ENCODE results near the gene ADCY10. TPM values are rescaled to one million over a fixed set of nuclear protein-coding genes. Genes with fewer than 3 reads are reported as not detected.
"Not testable (repeated sequence)": the region's sequence is repeated elsewhere in the genome, so short reads cannot be mapped to it uniquely, and the experiment has no call there.

The ADCY10 gene
- total RNA-seq, 1 experiment from 2014 or later, result not detected

DNA sequence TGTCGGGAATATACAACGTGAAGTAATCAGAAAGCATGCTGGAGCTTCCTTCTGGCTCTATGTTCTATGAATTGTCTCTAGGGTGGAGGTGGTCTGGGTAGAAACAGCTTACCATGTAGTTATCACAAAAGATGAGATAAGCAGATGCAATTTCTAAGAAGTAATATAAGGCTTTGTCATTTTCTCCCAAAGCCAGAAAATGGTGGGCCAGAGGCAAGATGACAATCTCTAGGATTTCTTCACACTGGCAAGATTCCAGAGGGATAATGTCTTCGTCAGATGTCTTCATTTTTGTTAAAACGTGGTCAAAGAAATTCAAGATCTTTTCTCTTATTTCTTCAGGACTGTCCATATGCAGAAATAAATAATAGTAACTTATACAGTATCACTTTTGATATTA, 77.7 kb downstream of the ADCY10 start:
- no peak for DNase-seq (ENCODE audit: low read depth, low spot score)
- in situ Hi-C loops (cut with HindIII; ENCODE audit: low pct_unique_long_range_greater_than_20kb, low sequenced_read_pairs), result no loop called here

DNA sequence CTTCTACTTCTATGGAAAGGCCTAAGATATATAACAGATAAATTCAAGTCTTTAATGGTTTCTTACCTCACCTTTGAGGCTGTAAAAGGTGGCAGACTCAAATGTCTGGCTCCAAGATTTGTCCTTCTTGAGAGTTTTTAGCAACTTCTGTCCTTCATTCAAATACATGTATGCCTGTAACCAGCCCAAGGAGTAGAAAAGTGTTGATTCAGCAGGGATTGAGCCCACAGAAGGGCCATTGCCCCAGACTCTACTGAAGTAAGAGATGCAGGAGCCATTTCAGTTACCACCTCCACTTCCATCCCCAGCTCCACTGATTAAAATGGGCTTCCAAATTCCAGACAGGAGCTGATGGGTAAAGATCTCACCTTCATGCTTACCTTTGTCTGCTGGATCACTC, 80.0 kb downstream of the ADCY10 start:
- DNase-seq (ENCODE audit: low read depth, low spot score), result no peak
- in situ Hi-C loops (cut with HindIII; ENCODE audit: low pct_unique_long_range_greater_than_20kb, low sequenced_read_pairs), result no loop called here

DNA sequence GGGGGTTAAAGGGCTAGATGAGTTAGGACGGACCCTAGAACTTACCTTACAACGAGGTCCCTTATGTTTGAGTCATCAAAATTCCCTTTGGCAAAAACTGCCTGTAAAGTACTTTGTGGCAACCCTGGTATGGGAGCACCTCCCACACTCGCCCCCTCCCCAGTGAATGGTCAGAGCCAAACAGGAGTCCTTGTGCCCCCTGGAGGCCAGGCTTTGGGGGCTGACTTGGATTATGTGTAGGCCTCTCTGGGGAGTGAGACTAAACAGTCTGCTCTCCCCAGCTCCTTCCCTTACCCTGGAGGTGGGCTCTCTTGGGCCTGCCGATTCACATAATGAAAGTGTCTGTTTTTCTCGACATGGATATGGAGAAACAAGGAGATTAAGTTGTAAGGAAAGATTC, 81.2 kb downstream of the ADCY10 start:
- in situ Hi-C loops (cut with HindIII; ENCODE audit: low pct_unique_long_range_greater_than_20kb, low sequenced_read_pairs), result no loop called here
- no peak for DNase-seq (ENCODE audit: low read depth, low spot score)

DNA sequence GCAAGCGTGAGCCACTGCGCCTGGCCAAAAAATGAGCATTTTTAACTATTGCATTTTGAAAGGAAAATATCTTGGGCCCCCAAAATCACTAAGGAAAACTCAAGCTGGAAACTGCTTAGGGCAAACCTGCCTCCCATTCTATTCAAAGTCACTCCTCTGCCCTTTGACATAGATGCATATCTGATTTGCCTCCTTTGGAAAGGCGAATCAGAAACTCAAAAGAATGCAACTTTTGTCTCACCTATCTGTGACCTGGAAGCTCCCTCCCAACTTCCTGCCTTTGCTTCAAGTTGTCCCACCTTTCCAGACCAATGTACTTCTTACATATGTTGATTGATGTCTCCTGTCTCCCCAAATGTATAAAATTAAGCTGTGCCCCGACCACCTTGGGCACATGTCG, 83.3 kb downstream of the ADCY10 start:
- in situ Hi-C loops (cut with HindIII; ENCODE audit: low pct_unique_long_range_greater_than_20kb, low sequenced_read_pairs); DNase-seq (ENCODE audit: low read depth, low spot score): not testable (repeated sequence)

DNA sequence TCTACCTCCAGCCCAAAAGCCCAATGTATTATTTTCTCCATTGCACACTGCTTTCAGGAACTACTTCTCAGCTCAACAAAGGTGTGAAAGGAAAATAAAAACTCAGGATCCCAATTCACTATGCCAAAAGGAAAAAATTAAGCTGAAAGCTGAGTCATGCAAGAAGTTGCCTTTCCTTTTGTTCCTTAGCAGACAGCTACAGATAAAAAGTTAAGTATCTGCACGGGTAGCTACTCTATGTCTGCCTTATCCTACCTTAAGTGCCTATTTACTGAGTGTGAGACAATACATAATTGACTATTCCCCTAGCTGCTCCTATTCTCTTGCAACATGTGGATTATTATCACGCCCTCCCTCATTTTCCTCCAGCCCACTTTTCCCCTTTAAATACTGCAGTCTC, 84.1 kb downstream of the ADCY10 start:
- in situ Hi-C loops (cut with HindIII; ENCODE audit: low pct_unique_long_range_greater_than_20kb, low sequenced_read_pairs), result no loop called here
- no peak for DNase-seq (ENCODE audit: low read depth, low spot score)

DNA sequence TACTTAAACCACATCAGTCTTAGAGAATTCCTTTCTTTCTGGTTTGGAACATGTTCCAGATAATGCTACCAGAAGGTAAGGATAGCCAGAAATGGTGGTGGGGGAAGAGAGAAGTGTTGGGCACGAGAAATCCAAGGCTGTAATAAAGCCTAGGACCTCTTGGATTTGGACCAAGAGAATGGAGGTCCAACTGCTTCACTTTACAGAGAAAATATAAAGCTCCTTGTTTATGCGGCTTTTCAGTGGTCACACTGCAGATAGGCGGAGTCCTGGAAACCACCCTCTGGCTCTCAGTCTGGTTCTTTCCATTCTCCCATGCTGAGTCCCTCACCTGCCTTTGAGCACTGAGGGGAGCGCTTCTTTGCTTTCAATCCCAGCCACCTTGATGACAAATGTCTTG, 87.8 kb downstream of the ADCY10 start:
- in situ Hi-C loops (cut with HindIII; ENCODE audit: low pct_unique_long_range_greater_than_20kb, low sequenced_read_pairs), result no loop called here
- no peak for DNase-seq (ENCODE audit: low read depth, low spot score)

DNA sequence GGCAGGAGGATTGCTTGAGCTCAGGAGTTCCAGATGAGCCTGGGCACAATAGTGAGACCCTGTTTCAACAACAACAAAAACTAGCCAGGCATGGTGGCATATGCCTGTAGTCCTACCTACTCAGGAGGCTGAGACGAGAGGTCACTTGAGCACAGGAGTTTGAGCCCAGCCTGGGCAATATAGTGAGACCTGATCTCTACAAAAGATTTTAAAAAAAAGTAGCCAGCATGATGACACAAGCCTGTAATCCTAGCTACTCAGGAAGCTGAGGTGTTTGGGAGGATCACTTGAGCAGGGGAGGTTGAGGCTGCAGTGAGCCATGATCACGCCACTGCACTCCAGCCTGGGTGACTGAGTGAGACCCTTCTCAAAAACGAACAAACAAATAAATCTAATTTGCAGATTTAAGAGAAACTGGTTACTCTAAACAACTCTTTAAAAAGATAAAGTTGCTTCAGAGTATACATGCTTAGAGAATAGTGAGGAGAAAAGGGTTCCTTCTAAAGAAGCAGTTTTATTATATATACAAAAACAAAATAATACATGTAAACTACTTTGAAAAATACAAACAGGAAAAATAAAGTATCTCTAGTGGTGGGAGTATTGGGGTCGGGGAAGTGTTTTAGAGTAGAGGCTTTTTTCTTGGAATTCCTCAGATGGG, 88.4 kb downstream of the ADCY10 start:
- no peak for DNase-seq (ENCODE audit: low read depth, low spot score)
- in situ Hi-C loops (cut with HindIII; ENCODE audit: low pct_unique_long_range_greater_than_20kb, low sequenced_read_pairs), result no loop called here

DNA sequence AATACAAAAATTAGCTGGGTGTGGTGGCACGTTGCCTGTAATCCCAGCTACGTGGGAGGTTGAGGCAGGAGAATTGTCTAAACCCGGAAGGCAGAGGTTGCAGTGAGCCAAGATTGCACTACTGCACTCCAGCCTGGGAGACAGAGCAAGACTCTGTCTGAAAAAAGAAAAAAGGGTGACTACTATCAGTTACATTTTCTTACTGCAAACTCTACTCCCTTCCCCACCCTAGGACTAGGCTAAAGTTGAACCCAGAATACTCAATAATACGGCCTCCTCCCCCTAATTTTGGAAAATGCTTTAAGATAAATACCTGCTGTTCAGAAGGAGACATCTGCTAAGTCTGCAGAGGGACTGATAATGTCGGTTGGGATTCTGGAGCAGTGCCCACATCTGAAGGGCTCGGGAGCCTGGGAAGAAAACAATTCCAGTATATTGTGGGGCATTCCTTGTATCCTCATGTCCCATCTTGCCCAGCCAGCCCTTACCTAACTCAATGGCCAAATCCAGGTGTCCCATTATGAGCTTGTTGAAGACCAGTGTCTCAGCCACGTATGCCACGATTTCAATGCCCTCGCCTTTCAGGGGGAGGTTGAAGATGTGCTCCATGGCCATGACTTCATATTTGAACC, 89.7 kb downstream of the ADCY10 start:
- no peak for DNase-seq (ENCODE audit: low read depth, low spot score)
- in situ Hi-C loops (cut with HindIII; ENCODE audit: low pct_unique_long_range_greater_than_20kb, low sequenced_read_pairs), result no loop called here

DNA sequence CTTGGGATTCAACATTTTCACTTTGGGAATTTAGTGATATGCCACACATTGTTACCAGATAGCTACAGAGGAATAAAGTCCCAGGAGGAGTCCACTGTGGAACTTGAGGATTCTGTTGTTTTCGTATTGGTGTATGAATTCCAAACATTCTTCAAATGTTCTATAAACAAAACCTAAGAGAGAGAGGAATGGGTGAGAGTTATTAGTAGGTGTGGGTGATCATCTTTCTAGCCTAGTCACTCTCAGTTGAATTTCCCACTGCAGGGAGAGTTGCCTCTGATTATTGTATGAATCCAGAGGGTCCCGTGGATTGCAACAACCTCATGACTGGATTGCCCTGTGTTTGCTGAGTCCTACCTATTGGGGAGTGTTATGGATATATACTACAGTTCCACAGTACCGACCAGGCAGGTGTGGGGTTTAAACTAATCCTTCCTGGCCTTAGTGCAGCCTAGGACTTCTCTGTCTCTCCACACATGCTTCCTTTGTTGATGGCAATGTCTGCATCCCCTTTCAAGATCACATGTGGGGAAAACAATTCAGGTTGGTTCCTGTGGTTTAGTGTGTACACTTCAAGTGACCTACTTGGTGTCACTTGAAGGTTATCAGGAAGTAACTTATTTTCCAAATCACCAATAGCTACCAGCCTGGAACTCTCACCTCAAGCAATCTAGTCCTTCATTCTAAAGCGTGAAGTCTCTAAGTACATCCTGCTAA, 91.8 kb downstream of the ADCY10 start:
- DNase-seq (ENCODE audit: low read depth, low spot score), result no peak
- in situ Hi-C loops (cut with HindIII; ENCODE audit: low pct_unique_long_range_greater_than_20kb, low sequenced_read_pairs), result no loop called here

DNA sequence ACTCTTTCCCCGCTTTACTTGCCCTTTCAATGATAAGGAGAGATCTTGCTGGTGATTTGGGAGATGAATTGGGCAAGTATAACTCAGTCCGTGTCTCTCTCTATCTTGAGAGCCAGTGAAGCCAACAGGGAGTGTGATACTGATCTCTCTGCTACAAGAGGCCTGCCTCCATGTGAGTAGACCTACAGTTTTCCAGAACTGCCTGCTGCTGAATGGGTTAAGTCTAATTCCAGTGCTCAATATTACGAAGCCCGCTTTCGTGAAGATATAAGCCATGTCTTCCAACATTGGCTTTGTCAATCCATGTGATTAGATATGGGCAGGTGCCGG, 92.6 kb downstream of the ADCY10 start:
- in situ Hi-C loops (cut with HindIII; ENCODE audit: low pct_unique_long_range_greater_than_20kb, low sequenced_read_pairs), result no loop called here
- DNase-seq (ENCODE audit: low read depth, low spot score), result no peak

DNA sequence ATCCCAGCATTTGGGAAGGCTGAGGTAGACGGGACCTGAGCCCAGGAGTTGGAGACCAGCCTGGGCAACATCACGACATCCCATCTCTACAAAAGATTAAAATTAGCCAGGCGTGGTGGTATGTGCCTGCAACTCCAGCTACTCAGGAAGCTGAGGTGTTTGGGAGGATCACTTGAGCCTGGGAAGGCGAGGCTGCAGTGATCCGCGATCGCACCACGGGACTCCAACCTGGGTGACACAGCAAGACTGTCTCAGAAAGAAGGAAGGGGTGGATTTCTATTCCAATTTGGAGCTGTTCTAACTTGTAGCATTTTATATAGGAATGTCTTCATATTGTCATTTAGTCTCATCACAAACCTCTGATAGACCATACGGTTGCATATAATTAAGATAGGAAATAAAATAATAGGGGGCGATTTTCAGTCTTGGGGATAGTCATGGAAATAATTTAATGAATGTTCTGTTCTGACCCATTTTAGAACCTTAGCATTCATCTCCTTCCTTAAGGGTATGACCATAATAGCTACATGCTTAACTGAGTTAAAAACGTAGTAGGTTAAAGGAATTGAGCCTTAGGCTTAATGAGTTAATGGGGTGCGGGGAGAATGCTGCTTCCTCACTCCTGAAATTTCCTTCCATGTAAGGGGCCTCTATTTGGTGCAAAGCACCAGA, 93.1 kb downstream of the ADCY10 start:
- in situ Hi-C loops (cut with HindIII; ENCODE audit: low pct_unique_long_range_greater_than_20kb, low sequenced_read_pairs), result no loop called here
- DNase-seq (ENCODE audit: low read depth, low spot score), result no peak

DNA sequence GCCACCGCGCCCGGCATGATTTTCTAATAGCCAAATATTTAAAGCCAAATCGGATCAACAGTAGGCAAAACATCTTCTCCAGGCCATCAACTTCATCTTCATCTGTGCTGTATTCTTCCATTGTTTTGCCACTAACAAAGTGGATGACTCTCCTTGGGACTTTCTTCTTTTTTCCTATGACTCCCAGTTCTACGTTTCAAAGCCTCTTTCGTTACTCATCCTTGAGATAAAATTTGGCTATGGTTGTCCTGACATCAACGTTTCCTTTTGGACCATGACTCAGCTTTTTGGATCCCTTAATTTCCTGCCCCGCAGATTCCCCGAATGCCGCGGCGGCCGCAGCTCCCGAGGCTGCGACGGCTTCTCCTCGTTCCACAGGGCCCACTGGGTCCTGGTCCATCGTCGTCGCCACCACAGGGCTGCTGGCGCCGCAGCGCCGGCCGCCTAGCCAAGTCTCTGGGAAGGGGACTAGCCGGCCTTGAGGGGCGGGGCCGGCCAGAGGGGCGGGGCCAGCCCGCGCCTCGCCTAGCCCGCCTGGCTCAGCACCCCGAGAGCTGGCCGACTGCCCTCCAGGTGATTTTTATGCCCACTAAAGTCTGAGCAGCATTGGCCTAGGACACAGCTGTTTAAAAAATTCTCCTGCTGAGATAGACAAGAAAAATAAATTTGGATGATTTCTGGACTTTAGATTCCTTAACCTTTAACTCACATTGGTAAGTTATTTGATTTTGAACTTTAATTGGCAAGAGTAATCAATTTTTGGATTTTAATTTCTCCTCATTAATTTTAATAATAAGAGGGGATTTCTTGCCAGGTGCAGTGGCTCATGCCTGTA, 93.9 kb downstream of the ADCY10 start:
- in situ Hi-C loops (cut with HindIII; ENCODE audit: low pct_unique_long_range_greater_than_20kb, low sequenced_read_pairs), result no loop called here
- DNase-seq (ENCODE audit: low read depth, low spot score), result peak; percentile 17

DNA sequence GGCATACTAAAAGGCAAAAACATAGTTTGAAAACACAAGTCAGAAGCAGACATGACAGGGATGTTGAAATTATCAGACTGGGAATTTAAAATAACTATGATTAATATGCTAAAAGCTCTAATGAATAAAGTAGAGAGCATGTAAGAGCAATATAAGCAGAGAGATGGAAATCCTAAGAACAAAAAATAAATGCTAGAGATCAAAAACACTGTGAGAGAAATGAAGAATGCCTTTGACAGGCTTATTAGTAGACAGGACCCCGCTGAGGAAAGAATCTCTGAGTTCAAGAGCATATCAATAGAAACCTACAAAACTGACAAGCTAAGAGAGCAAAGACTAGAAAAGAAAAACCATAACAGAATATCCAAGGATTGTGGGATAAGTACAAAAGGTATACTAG, 98.3 kb downstream of the ADCY10 start:
- in situ Hi-C loops (cut with HindIII; ENCODE audit: low pct_unique_long_range_greater_than_20kb, low sequenced_read_pairs), result no loop called here
- no peak for DNase-seq (ENCODE audit: low read depth, low spot score)

DNA sequence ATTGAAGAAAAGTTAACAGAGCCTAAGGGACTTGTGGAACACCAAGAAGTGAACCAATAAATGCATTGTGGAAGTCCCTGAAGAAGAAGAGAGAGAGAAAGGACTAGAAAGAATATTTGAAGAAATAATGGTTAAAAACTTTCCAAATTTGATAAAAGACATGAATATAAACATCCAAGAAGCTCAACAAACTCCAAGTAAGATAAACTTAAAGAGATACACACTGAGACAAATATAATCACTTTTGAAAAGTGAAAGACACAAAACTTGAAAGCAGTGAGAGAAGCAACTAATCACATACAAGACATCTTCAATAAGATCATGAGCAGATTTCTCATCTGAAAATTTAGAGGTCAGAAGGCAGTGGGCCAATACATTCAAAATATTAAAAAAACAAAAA, 101.0 kb downstream of the ADCY10 start:
- in situ Hi-C loops (cut with HindIII; ENCODE audit: low pct_unique_long_range_greater_than_20kb, low sequenced_read_pairs), result no loop called here
- no peak for DNase-seq (ENCODE audit: low read depth, low spot score)

DNA sequence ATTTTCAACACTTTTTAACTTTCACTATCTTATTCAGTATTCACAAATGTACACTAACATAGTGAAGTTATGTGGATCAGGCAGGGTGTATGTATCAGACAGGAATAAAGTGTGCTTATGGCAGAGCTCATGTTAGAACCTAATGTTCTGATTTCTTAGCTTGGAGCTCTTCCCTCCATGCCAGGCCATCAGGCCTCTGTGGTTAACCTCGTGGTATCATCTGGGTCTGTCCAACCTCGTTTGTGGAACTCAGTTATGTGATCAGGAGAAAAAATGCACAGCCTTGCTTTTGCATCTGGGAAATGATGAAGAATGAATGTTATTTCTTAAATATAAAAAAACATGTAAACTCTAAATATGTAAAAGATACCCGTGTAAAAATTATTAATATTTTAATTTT, 105.2 kb downstream of the ADCY10 start:
- peak; percentile 27 for DNase-seq (ENCODE audit: low read depth, low spot score)
- in situ Hi-C loops (cut with HindIII; ENCODE audit: low pct_unique_long_range_greater_than_20kb, low sequenced_read_pairs), result no loop called here

DNA sequence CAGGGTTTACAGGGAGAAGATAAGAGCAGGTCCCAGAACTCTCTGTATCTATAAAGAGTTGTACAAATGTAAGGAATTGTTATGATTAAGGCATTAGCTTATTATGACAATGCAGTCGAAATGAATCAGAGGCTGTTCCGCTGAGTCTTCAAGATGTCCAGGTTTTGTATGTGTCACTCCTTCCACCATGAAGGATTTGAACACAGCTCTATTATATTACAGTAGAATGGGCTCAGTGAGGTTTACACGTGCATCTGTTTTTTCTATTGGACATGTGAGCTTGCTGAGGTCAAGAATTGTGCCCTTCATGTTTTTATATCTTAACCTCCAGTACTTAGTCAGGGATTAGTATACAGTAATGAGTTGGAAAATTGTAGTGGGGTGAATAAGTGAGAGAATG, 105.8 kb downstream of the ADCY10 start:
- peak; percentile 75 for DNase-seq (ENCODE audit: low read depth, low spot score)
- in situ Hi-C loops (cut with HindIII; ENCODE audit: low pct_unique_long_range_greater_than_20kb, low sequenced_read_pairs), result no loop called here

DNA sequence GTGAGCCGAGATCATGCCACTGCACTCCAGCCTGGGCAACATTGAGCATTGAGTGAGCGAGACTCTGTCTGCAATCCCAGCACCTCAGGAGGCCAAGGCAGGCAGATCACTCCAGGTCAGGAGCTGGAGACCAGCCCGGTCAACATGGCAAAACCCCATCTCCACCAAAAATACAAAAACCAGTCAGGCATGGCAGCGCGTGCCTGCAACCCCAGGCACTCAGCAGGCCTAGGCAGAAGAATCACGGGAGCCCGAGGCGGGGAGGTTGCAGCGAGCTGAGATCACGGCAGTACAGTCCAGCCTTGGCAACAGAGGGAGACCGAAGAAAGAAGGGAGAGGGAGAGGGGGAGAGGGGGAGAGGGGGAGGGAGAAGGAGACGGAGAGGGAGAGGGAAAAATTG, 107.3 kb downstream of the ADCY10 start:
- DNase-seq (ENCODE audit: low read depth, low spot score); in situ Hi-C loops (cut with HindIII; ENCODE audit: low pct_unique_long_range_greater_than_20kb, low sequenced_read_pairs): not testable (repeated sequence)

DNA sequence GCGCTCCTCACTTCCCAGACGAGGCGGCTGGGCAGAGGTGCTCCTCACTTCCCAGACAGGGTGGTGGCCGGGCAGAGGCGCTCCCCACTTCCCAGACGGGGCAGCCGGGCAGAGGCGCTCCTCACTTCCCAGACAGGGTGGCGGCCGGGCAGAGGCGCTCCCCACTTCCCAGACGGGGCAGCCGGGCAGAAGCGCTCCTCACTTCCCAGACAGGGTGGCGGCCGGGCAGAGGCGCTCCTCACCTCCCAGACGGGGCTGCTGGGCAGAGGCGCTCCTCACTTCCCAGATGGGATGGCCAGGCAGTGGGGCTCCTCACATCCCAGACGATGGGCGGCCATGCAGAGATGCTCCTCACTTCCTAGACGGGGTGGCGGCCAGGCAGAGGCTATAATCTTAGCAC, 107.7 kb downstream of the ADCY10 start:
- in situ Hi-C loops (cut with HindIII; ENCODE audit: low pct_unique_long_range_greater_than_20kb, low sequenced_read_pairs); DNase-seq (ENCODE audit: low read depth, low spot score): not testable (repeated sequence)

Measured in SK-MEL-5 (cell line).